Duodenal mucosa (tissue), 2 donors: Measurements from ENCODE around the gene ZMAT5.

Experiments used
- H3K27ac ChIP-seq: one replicate; pipeline ENCODE4 v1.7.0; 2013; ENCODE audit warnings: low read depth, low read length
- H3K27me3 ChIP-seq, 2 donors: one replicate each; pipeline ENCODE4 v1.7.0; 2013; ENCODE audit warnings: low read length in 2 of 2, control low read depth in 1 of 2; ENCODE audit not compliant: insufficient read depth in 2 of 2, control insufficient read depth in 1 of 2
- H3K36me3 ChIP-seq, 2 donors: one replicate each; pipeline ENCODE4 v1.7.0; 2013; ENCODE audit warnings: low read length in 2 of 2, control low read depth in 1 of 2; ENCODE audit not compliant: insufficient read depth in 2 of 2, control insufficient read depth in 1 of 2
- H3K4me1 ChIP-seq, 2 donors: one replicate each; pipeline ENCODE4 v1.7.0; 2013; ENCODE audit warnings: low read length in 2 of 2, control low read depth in 1 of 2; ENCODE audit not compliant: insufficient read depth in 2 of 2, control insufficient read depth in 1 of 2
- H3K4me3 ChIP-seq, 2 donors: one replicate each; pipeline ENCODE4 v1.7.0; 2013; ENCODE audit warnings: low read length in 2 of 2, low read depth in 1 of 2
- H3K9ac ChIP-seq, 2 donors: one replicate each; pipeline ENCODE4 v1.7.0; 2013; ENCODE audit warnings: low read length in 2 of 2, low read depth in 1 of 2
- H3K9me3 ChIP-seq, 2 donors: one replicate each; pipeline ENCODE4 v1.7.0; 2013; ENCODE audit warnings: low read length in 2 of 2, control low read depth in 1 of 2; ENCODE audit not compliant: control insufficient read depth in 1 of 2

Gene ZMAT5

DNA sequence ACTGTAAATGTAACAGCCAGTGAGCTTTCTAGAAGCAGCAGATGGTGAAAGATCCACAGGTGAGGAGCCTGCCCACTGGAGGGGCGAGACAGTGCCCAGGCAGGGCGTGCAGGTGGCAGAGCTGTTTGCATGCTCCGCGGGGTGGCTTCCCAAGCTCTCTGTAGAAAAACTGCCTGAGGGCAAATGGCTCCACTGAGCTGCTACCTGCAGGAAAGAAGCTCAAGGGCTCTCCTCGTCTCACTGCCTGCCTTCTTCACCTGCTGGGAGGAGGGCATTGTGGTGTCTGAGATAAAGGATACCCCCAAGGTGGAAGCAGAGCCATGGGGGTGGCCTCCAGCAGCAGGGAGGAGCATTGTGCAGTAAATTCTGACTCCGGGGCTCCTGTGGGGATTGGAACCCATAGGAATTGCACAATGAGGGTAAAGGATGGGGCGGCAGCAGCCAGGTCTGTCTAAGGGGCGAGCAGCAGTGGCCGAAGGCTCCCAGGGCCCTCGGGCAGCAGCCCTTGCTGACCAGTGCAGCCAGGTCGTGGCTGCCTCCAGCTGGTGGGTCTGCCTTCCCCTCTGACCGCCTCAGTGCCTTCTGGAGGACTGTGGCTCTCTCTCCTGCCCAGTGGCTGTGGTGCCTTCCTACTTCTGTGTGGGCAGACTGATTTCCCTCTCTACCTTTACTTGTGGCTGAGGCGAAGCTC is 75.0 kb downstream of the ZMAT5 start:
- no peak overlapping the region for H3K9ac ChIP-seq
- H3K27me3 ChIP-seq: no peaks in the 10 kb centered on the region
- H3K4me1 ChIP-seq: no peaks in the 10 kb centered on the region
- no peak overlapping the region for H3K4me3 ChIP-seq
- no peak overlapping the region for H3K27ac ChIP-seq
- H3K9me3 ChIP-seq: no peaks in the 10 kb centered on the region
- peaks cover 3 to 37% of the 10 kb centered on the region in 2 donors for H3K36me3 ChIP-seq

DNA sequence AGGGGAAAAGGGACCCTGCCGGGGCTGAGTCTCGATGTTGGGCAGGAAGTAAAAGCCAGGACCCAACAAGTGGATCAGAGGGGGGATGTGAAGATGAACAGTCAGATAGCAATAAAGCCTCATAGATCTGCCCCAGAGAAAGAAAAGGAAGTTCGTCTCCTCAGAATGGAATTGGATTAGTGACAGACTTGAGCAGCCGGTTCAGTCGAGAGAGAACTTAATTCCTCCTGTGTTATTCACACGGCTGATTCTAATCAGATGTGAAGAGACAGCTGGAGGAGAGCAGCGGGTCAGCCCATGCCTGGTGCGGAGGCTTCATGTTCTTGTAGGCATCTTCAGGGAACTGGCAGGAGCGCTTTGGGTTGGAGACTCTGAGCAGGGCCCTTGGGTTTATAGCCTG is 76.3 kb downstream of the ZMAT5 start:
- no peak overlapping the region for H3K9ac ChIP-seq
- no peak overlapping the region for H3K27ac ChIP-seq
- peaks cover 3 to 37% of the 10 kb centered on the region in 2 donors for H3K36me3 ChIP-seq
- no peaks in the 10 kb centered on the region for H3K27me3 ChIP-seq
- H3K4me1 ChIP-seq: no peaks in the 10 kb centered on the region
- H3K9me3 ChIP-seq: no peaks in the 10 kb centered on the region
- no peak overlapping the region for H3K4me3 ChIP-seq

DNA sequence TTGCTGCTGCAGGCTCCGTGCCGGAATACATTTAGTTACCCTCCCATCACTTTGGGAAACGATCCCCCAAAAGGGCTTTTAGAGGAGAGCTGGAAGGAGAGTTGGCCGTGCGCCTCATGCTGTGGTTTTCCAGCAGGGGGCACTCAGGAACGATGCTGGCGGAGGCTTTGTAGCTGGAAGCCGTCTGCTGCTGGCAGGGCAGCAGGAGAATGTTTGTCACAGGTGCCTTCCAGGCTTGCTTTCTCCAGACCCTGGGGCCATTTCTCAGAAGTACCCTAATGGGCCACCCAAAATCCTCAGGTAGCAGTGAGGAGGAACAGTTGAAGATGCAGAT is 77.0 kb downstream of the ZMAT5 start:
- peaks cover 3 to 34% of the 10 kb centered on the region in 2 donors for H3K36me3 ChIP-seq
- H3K4me1 ChIP-seq: no peaks in the 10 kb centered on the region

DNA sequence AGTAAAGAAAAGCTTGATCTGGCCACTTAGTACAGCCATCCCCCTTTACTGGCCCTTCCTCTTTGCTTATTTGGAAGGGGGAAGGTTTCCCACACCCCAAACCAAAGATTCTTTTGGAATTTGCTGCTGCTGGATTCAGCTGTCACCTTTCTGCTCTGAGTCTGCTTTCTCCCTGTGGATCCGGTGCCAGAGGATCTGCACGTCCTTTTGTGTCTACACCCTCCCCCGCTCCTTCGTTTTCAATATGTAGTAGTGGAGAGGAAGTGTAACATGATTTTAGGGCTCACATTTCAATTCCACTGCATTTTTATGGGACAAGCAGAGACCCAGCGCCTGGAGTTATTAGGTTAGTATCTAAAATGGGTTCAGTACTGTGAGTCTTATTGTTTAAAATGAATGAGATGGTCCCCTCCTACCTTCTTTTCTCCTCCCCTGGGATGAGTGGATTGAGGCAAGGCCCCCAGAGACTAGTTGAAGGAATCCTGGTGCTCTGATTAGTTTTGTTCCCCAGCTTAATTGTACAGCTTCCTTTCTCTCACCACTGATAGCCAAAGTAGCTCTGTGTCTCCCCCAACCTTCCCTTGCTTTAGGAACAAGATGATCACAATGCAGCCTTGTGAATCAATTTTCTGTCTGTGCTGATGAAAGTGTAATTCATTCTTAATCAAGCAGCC is 77.5 kb downstream of the ZMAT5 start:
- Histone ChIP-seq H3K27ac (no peak overlapping the region), H3K27me3 (no peaks in the 10 kb centered on the region), H3K36me3 (peaks cover 3 to 37% of the 10 kb centered on the region in 2 donors), H3K4me3 (no peak overlapping the region), H3K9me3 (no peaks in the 10 kb centered on the region), H3K4me1 (no peaks in the 10 kb centered on the region), H3K9ac (no peak overlapping the region)

More for the DNA sequence above, 77.0 kb downstream of the ZMAT5 start:
- Histone ChIP-seq H3K4me3 (no peak overlapping the region), H3K27ac (no peak overlapping the region), H3K27me3 (no peaks in the 10 kb centered on the region), H3K9ac (no peak overlapping the region), H3K9me3 (no peaks in the 10 kb centered on the region)

DNA sequence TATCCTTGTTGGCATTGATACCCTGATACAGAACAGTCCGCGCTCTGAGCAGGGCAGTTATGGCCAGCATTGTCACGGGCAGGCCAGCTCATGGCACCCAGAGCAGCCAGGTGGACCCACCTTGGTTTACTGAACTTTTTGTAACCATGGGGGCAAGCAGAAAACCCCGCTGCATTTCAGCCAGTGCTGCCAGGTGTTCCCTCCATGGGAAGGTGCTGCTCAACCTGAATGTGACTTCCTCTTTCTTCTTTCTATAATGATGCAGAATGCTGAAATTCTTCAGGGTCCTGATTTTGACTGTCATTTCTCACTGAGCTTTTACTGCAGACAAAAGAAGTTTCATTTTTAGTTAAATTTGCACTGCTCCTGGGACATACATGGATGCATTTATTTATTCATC is 82.6 kb downstream of the ZMAT5 start:
- Histone ChIP-seq H3K9me3 (no peaks in the 10 kb centered on the region), H3K4me3 (no peak overlapping the region), H3K9ac (no peak overlapping the region), H3K36me3 (peaks cover 20 to 59% of the 10 kb centered on the region in 2 donors), H3K4me1 (no peaks in the 10 kb centered on the region), H3K27ac (no peak overlapping the region), H3K27me3 (no peaks in the 10 kb centered on the region)

DNA sequence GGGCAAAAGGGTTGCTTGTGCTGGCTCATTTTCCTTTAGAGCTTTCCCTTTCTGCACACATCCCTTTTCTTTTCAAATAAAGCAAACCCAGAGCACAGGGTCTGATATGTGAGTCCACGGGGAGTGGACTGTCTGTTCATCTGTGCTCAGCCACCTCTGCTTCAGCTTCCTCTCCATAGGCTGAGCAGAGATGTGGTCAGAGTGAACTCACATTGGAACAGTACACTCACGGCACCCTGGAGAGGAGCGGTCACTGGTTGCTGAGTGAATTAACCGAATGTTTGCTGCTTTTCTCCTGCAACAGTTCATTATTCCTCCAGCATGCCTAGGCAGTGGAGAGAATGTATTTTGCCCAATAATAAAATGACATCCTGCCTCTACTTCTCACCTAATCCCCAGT is 83.3 kb downstream of the ZMAT5 start:
- no peaks in the 10 kb centered on the region for H3K27me3 ChIP-seq

More for the DNA sequence above, 83.3 kb downstream of the ZMAT5 start:
- no peak overlapping the region for H3K9ac ChIP-seq
- peaks cover 25 to 65% of the 10 kb centered on the region in 2 donors for H3K36me3 ChIP-seq
- H3K9me3 ChIP-seq: no peaks in the 10 kb centered on the region
- H3K27ac ChIP-seq: no peak overlapping the region
- no peaks in the 10 kb centered on the region for H3K4me1 ChIP-seq
- H3K4me3 ChIP-seq: no peak overlapping the region
